Measurements from ENCODE around the gene EMC10.

DNA sequence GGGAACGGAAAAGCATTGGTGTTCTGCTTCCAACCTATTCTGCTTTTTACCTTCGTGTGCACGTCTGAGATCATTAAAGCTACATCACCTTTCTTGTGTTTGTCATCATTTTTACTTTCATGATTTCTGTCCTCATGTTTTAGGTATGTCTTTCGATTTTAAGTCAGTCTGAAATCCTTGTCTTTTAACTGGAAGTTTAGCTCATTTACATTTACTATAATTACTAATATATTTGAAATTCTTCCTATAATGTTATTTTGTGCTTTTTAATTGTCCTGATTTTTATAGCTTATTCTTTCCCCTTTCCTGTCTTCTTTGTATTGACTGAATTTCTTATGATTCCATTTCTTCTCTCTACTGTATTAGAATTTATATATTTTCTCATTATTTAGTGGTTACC, 56.6 kb downstream of the EMC10 start:
- TF ChIP-seq POLR2AphosphoS5 (IDR thresholded peaks at IDR 0.05; ENCODE audit: borderline replicate concordance, low read depth, low read length) (no peak), EZH2 (IDR thresholded peaks at IDR 0.05) (no peak)
